Measurements from ENCODE around the gene PPP1R1B.
A peak's percentile ranks its signal among the peaks of the same experiment; 100 is the strongest.

The PPP1R1B gene

GRCh38 chr17:39664581-39665561 is 38.1 kb downstream of the PPP1R1B start, which contains the start of gene TCAP:
Gene TCAP (plus strand): TSS chr17:39665349. CDS start chr17:39665360, 11 bp downstream.
- no peak for TF ChIP-seq CTCF (IDR thresholded peaks at IDR 0.05; ENCODE audit: extremely low read depth, missing control alignments)
- no peak for DNase-seq (ENCODE audit: low spot score)

- no peak for TF ChIP-seq CTCF (IDR thresholded peaks at IDR 0.05; ENCODE audit: extremely low read depth, missing control alignments)
- DNase-seq (ENCODE audit: low spot score) = no peak
These were observed 39.0 kb downstream of the PPP1R1B start for GRCh38 chr17:39665642-39666224.

- DNase-seq (ENCODE audit: low spot score) = no peak
- no peak for TF ChIP-seq CTCF (IDR thresholded peaks at IDR 0.05; ENCODE audit: extremely low read depth, missing control alignments)
These were observed 39.5 kb downstream of the PPP1R1B start for GRCh38 chr17:39666231-39666600.

GRCh38 chr17:39666601-39667261 is 40.0 kb downstream of the PPP1R1B start:
- DNase-seq (ENCODE audit: low spot score) = no peak

GRCh38 chr17:39667262-39667944 is 40.7 kb downstream of the PPP1R1B start:
- DNase-seq (ENCODE audit: low spot score) = peak; percentile 70
- no peak for TF ChIP-seq CTCF (IDR thresholded peaks at IDR 0.05; ENCODE audit: extremely low read depth, missing control alignments)

More at GRCh38 chr17:39666601-39667261, 40.0 kb downstream of the PPP1R1B start:
- no peak for TF ChIP-seq CTCF (IDR thresholded peaks at IDR 0.05; ENCODE audit: extremely low read depth, missing control alignments)

- peak; percentile 50 for TF ChIP-seq CTCF (IDR thresholded peaks at IDR 0.05; ENCODE audit: extremely low read depth, missing control alignments)
- peak; percentile 89 for DNase-seq (ENCODE audit: low spot score)
These were observed 41.5 kb downstream of the PPP1R1B start, which contains the start of gene PNMT for GRCh38 chr17:39667945-39668924. Gene PNMT (plus strand): TSS chr17:39668453. CDS start chr17:39668476, 23 bp downstream.

Data from GM20000 (cell line).